K562 (cell line): ENCODE measurements around the gene AICDA. TPM values are rescaled to one million over a fixed set of nuclear protein-coding genes. Genes with fewer than 3 reads are reported as not detected.
"Not testable (repeated sequence)": the region's sequence is repeated elsewhere in the genome, so short reads cannot be mapped to it uniquely, and the experiment has no call there.

Source experiments
- ATAC-seq: fragments of 200-7000 bp; cut with Tn5 transposase; 3 replicates; pipeline ENCODE4 v1.9.1; 2020; ENCODE audit warnings: moderate library complexity
- BruUV-seq: library from RNA; stranded (reverse); fragments of 400-500 nt; replicated peaks from 2 replicates; lab custom pipeline; 2021; lab: Mats Ljungman, UMichigan
- CTCF ChIA-PET: fragments of 300-600 bp; formaldehyde crosslinking; extraction: SDS; loops from one replicate; lab custom pipeline; 2021; ENCODE audit warnings: low intra/inter-chr PET ratio; lab: Yijun Ruan, JAX
- POLR2A ChIA-PET: fragments of 300-600, 350-650 bp; sonication (Branson Sonifier 250); formaldehyde crosslinking; extraction: SDS; loops from one replicate; lab custom pipeline; 2021; ENCODE audit warnings: antibody characterized with exemption, inconsistent platforms; lab: Yijun Ruan, JAX
- DNase-seq, 4 experiments: peaks; one replicate each; pipeline versions ENCODE4 v3.0.0 to v3.0.0-alpha.2; 2011 to 2018; ENCODE audit warnings: low spot score in 3 of 4, mixed read lengths in 3 of 4; ENCODE audit errors: extremely low read depth in 1 of 4
- FAIRE-seq: peaks from 2 replicates; lab custom pipeline; 2011; peaks lifted over from hg19 to GRCh38; lab: Jason Lieb, UNC
- H2AFZ ChIP-seq: 2 replicates; pipeline ENCODE4 v1.6.0; 2011; ENCODE audit warnings: low read depth, low read length, control low read depth, inconsistent platforms
- H3K27ac ChIP-seq: fragments of 200-600 bp; 3 replicates; pipeline ENCODE4 v1.8.0; 2011; ENCODE audit warnings: low read depth, mild to moderate bottlenecking, control low read depth, inconsistent platforms, low read length, moderate library complexity, mixed read lengths; ENCODE audit errors: extremely low read depth
- H3K27me3 ChIP-seq, 2 experiments: fragments of 300-600 bp in 1 of 2; 2 replicates in 1 of 2; 3 replicates in 1 of 2; pipeline versions ENCODE4 v1.6.0 to v1.8.0; 2011; ENCODE audit warnings: inconsistent platforms in 2 of 2, low read length in 2 of 2, mild to moderate bottlenecking in 1 of 2, mixed read lengths in 1 of 2, moderate library complexity in 1 of 2; ENCODE audit not compliant: control insufficient read depth in 2 of 2, insufficient read depth in 2 of 2
- H3K36me3 ChIP-seq: fragments of 300-600 bp; 3 replicates; pipeline ENCODE4 v1.8.0; 2011; ENCODE audit warnings: mild to moderate bottlenecking, low read length, inconsistent platforms; ENCODE audit not compliant: control insufficient read depth, insufficient read depth
- H3K4me1 ChIP-seq, 2 experiments: fragments of 200-600 bp in 1 of 2; replicated peaks in 1 of 2; 2 replicates in 1 of 2; 3 replicates in 1 of 2; pipeline versions ENCODE4 v1.5.1 to v1.8.0; 2011; ENCODE audit warnings: inconsistent platforms in 2 of 2, low read length in 2 of 2, mild to moderate bottlenecking in 1 of 2, mixed read lengths in 1 of 2, moderate library complexity in 1 of 2; ENCODE audit not compliant: control insufficient read depth in 2 of 2, insufficient read depth in 2 of 2
- H3K4me2 ChIP-seq: 2 replicates; pipeline ENCODE4 v1.6.1; 2011; ENCODE audit warnings: low read length, control low read depth, inconsistent platforms, mixed read lengths; ENCODE audit not compliant: insufficient read depth
- H3K4me3 ChIP-seq: fragments of 200-600 bp; sonication (generic), shearing (Covaris generic); 2 replicates; pipeline ENCODE4 v1.5.1; 2016; ENCODE audit warnings: control low read depth, inconsistent platforms
- H3K79me2 ChIP-seq: fragments of 200-600 bp; 3 replicates; pipeline ENCODE4 v1.8.0; 2011; ENCODE audit warnings: low read length, inconsistent platforms; ENCODE audit not compliant: control insufficient read depth, insufficient read depth
- H3K9ac ChIP-seq, 2 experiments: 2 replicates each; pipeline versions ENCODE4 v1.6.0 to v1.6.1; 2011; ENCODE audit warnings: low read depth in 2 of 2, low read length in 2 of 2, control low read depth in 1 of 2, inconsistent platforms in 1 of 2, mild to moderate bottlenecking in 1 of 2, mixed read lengths in 1 of 2; ENCODE audit not compliant: insufficient read depth in 1 of 2
- H3K9me1 ChIP-seq: one replicate; pipeline ENCODE4 v1.6.0; 2011; ENCODE audit warnings: inconsistent platforms, mild to moderate bottlenecking, low read length, moderate library complexity; ENCODE audit not compliant: control insufficient read depth, insufficient read depth
- H3K9me3 ChIP-seq: replicated peaks from 2 replicates; pipeline ENCODE4 v1.5.1; 2011; ENCODE audit warnings: low read depth, low read length, inconsistent platforms; ENCODE audit not compliant: control insufficient read depth, insufficient read depth
- H4K20me1 ChIP-seq: replicated peaks from 2 replicates; pipeline ENCODE4 v1.6.1; 2011; ENCODE audit warnings: low read length, inconsistent platforms, mixed read lengths; ENCODE audit not compliant: control insufficient read depth, insufficient read depth
- BACH1 ChIP-seq: fragments of 200-800 bp; sonication (Bioruptor generic); IDR thresholded peaks from 2 replicates; pipeline ENCODE4 v1.6.1; 2016; ENCODE audit warnings: missing genetic modification characterization, missing compliant biosample characterization
- HDAC1 ChIP-seq, 2 experiments: fragments of 450-650 bp; IDR thresholded peaks; 2 replicates each; pipeline ENCODE4 v1.6.1; 2016 to 2017; ENCODE audit warnings: inconsistent platforms in 1 of 2, mild to moderate bottlenecking in 1 of 2, moderate library complexity in 1 of 2
- HES1 ChIP-seq: fragments of 450-650 bp; IDR thresholded peaks from 2 replicates; pipeline ENCODE4 v1.6.1; 2016; ENCODE audit warnings: low read depth, mild to moderate bottlenecking, moderate library complexity
- L3MBTL2 ChIP-seq: fragments of 450-650 bp; IDR thresholded peaks from 2 replicates; pipeline ENCODE4 v1.6.1; 2016; ENCODE audit warnings: mild to moderate bottlenecking, moderate library complexity
- MECOM ChIP-seq: fragments of 250-450 bp; sonication (Bioruptor Pico); IDR thresholded peaks from 2 replicates; pipeline ENCODE4 v1.8.0; 2022; ENCODE audit warnings: inconsistent platforms
- MTA2 ChIP-seq: fragments of 450-650 bp; IDR thresholded peaks from 2 replicates; pipeline ENCODE4 v1.6.1; 2016; ENCODE audit warnings: low read depth
- PTBP1 ChIP-seq: fragments of 200-400 bp; formaldehyde crosslinking; IDR thresholded peaks from 2 replicates; pipeline ENCODE4 v1.6.1; 2017; ENCODE audit warnings: low read depth, low read length
- PYGO2 ChIP-seq: fragments of 450-650 bp; IDR thresholded peaks from 2 replicates; pipeline ENCODE4 v1.6.1; 2016; ENCODE audit warnings: mild to moderate bottlenecking, missing genetic modification characterization, moderate library complexity, missing compliant biosample characterization
- SLC30A9 ChIP-seq: fragments of 250-450 bp; sonication (Bioruptor Pico); IDR thresholded peaks from 2 replicates; pipeline ENCODE4 v1.8.0; 2022; ENCODE audit warnings: mild to moderate bottlenecking, moderate library complexity
- ZNF224 ChIP-seq: sonication (generic); formaldehyde crosslinking; IDR thresholded peaks from 2 replicates; pipeline ENCODE4 v1.8.0; 2022; ENCODE audit warnings: mild to moderate bottlenecking, missing genetic modification reagents
- ZNF232 ChIP-seq: sonication (generic); formaldehyde crosslinking; IDR thresholded peaks from 2 replicates; pipeline ENCODE4 v1.8.0; 2022; ENCODE audit warnings: mild to moderate bottlenecking, missing genetic modification reagents
- ZNF644 ChIP-seq: fragments of 200-800 bp; sonication (Bioruptor generic); IDR thresholded peaks from 2 replicates; pipeline ENCODE4 v1.6.1; 2016; ENCODE audit warnings: low read depth, missing genetic modification characterization, missing compliant biosample characterization
- WGBS: fragments of 100-300 bp; shearing (Covaris generic); methylation state at CpG from one replicate; pipeline ENCODE4 v1.1.6; 2016; ENCODE audit warnings: low coverage, mixed read lengths; ENCODE audit not compliant: insufficient coverage; ENCODE audit errors: missing lambda C conversion rate; 5-methylcytosine and 5-hydroxymethylcytosine counted together
- in situ Hi-C: fragments of 300-500 bp; cut with MboI; formaldehyde crosslinking; loops from 4 replicates; pipeline ENCODE4 v1.15.0; 2018; ENCODE audit warnings: inconsistent platforms, mixed read lengths
- intact Hi-C: fragments of 100-400 bp; cut with micrococcal nuclease; formaldehyde crosslinking; loops from 2 replicates; pipeline ENCODE4 v1.14.2; 2022
- polyA plus RNA-seq, 8 experiments: library from polyadenylated mRNA; depleted of rRNA in 4 of 8; stranded (reverse) in 5 of 8; unstranded in 3 of 8; fragments of >200 nt; fragmentation: Nextera tagmentation in 2 of 8; fragmentation: Illumina TruSeq in 1 of 8; extraction: Ambion mirVana in 2 of 8; extraction: Trizol in 1 of 8; gene quantifications; 2 replicates each; pipeline versions ENCODE4 v1.2.1 to v1.2.3, GENCODE V29; 2011 to 2014; ENCODE audit warnings: inconsistent platforms in 1 of 8, missing spikeins in 1 of 8
- total RNA-seq, 7 experiments: library from RNA; depleted of rRNA in 6 of 7; stranded (reverse); fragments of >200 nt in 6 of 7; fragmentation: Illumina TruSeq in 2 of 7; extraction: Trizol in 2 of 7; gene quantifications; 2 replicates each; pipeline versions ENCODE4 v1.2.1 to v1.2.3, GENCODE V29; 2011 to 2021; ENCODE audit warnings: low replicate concordance in 1 of 7
- TF ChIP-seq, protein P1 (sequence below): fragments of 250-450 bp; sonication (Bioruptor Pico); IDR thresholded peaks from 2 replicates; pipeline ENCODE4 v1.4.0; 2020; ENCODE audit warnings: mild to moderate bottlenecking

AICDA gene
- total and polyA plus RNA-seq, 9 of the 15 experiments (the other 6 are each of a cell fraction or from before 2014, with no cell fraction given): not detected

- Histone ChIP-seq H3K4me3 (no peak overlapping the region), H4K20me1 (no peaks in the 10 kb centered on the region), H3K9me3 (no peaks in the 10 kb centered on the region), H3K4me1 (no peaks in the 10 kb centered on the region), H3K27me3 (peaks cover 10 to 30% of the 10 kb centered on the region in 2 experiments; a peak in 3 of 5 replicates), H3K9ac (no peak overlapping the region), H3K9me1 (no peaks in the 10 kb centered on the region), H2AFZ (no peak overlapping the region), H3K27ac (no peak overlapping the region), H3K36me3 (no peaks in the 10 kb centered on the region), H3K79me2 (no peaks in the 10 kb centered on the region), H3K4me2 (no peak overlapping the region)
- no peak for ATAC-seq
- TF ChIP-seq BACH1 (tag): no peak
- TF ChIP-seq PTBP1: no peak
- TF ChIP-seq HES1: no peak
- no peak for TF ChIP-seq HDAC1 (IDR thresholded peaks at IDR 0.05)
- TF ChIP-seq, protein P1, sequence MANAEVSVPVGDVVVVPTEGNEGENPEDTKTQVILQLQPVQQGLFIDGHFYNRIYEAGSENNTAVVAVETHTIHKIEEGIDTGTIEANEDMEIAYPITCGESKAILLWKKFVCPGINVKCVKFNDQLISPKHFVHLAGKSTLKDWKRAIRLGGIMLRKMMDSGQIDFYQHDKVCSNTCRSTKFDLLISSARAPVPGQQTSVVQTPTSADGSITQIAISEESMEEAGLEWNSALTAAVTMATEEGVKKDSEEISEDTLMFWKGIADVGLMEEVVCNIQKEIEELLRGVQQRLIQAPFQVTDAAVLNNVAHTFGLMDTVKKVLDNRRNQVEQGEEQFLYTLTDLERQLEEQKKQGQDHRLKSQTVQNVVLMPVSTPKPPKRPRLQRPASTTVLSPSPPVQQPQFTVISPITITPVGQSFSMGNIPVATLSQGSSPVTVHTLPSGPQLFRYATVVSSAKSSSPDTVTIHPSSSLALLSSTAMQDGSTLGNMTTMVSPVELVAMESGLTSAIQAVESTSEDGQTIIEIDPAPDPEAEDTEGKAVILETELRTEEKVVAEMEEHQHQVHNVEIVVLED: no peak
- no peak for TF ChIP-seq MECOM (CRISPR knock-in tag)
- no peak for TF ChIP-seq SLC30A9 (CRISPR knock-in tag)
- TF ChIP-seq L3MBTL2: no peak
- no peak for TF ChIP-seq ZNF224 (CRISPR knock-in tag)
- no peak for TF ChIP-seq PYGO2 (tag)
- TF ChIP-seq ZNF232: no peak
- TF ChIP-seq ZNF644: no peak
- no peak for TF ChIP-seq MTA2
- CTCF ChIA-PET: no interaction called here
- POLR2A ChIA-PET: no interaction called here
- DNase-seq: no peak
- no TSS peak for BruUV-seq
- in situ Hi-C loops (no loop called here), intact Hi-C loops (no loop called here)
- WGBS: 5% methylated on average over 5 of the region's 5 CpGs
- FAIRE-seq: no peak
Observed at GRCh38 chr12:8636581-8636980, 23.9 kb upstream of the AICDA start.

DNA sequence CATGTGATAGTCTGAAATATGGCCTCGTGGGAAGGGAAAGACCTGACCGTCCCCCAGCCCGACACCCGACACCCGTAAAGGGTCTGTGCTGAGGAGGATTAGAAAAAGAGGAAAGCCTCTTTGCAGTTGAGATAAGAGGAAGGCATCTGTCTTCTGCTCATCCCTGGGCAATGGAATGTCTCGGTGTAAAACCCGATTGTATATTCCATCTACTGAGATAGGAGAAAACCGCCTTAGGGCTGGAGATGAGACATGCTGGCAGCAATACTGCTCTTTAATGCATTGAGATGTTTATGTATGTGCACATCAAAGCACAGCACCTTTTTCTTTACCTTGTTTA, 23.3 kb upstream of the AICDA start:
- H3K4me3 ChIP-seq, DNase-seq, POLR2A ChIA-PET, intact Hi-C loops, BruUV-seq, ATAC-seq, H3K27ac ChIP-seq, H4K20me1 ChIP-seq, H3K9me1 ChIP-seq, H3K9me3 ChIP-seq, FAIRE-seq, CTCF ChIA-PET, in situ Hi-C loops, H3K9ac ChIP-seq, H3K36me3 ChIP-seq, H3K4me2 ChIP-seq, H3K79me2 ChIP-seq, H2AFZ ChIP-seq, H3K4me1 ChIP-seq: not testable (repeated sequence)
- WGBS: 0% methylated on average over 1 of the region's 8 CpGs
- peaks cover 10 to 30% of the 10 kb centered on the region in 2 experiments; a peak in 3 of 5 replicates for H3K27me3 ChIP-seq
